ENCODE results near the gene P2RX1. TPM values are rescaled to one million over a fixed set of nuclear protein-coding genes. Genes with fewer than 3 reads are reported as not detected.

Gene P2RX1
- total and polyA plus RNA-seq, 8 donors: 17.7 to 41.8 (median 24.9) TPM

DNA sequence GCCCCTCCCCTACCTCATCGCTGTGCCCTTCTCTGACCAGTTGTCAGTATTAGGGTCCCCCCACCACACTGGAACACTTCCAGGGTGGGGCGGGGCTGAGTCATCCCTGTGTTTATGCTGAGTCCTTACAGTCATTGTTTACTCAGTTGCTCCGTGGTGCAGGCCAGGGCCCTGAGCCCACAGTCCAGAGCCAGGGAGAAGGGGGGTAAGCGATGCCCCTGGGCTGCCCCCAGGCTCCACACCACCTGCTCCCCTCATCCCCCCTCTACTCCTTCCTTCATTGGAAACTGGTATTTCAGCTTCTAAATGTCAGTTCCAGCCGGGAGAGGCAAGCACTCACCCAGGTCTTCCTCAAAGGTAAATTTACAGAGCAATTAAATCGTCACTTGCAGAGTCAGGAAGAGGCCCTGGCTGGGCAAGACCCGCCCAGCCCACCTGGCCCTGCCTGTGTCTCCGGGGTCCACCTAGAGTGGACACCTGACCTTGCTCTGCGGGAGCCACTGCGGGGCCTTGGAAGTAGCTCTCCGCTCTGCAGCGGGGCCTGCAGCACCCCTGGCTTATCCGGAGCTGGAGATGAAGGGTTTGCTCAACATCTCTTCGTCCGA lies 43.1 kb upstream of the P2RX1 start:
- DNase-seq: peak in 3 of 6 donors; percentile 49 to 73 (median 57)
- Histone ChIP-seq H3K27ac (peak overlapping the region in 1 of 4 donors; percentile 14), H3K4me1 (peaks cover 0 to 35% (median 3%) of the 10 kb centered on the region in 3 donors), H3K9me3 (no peaks in the 10 kb centered on the region), H3K27me3 (no peaks in the 10 kb centered on the region), H3K36me3 (no peaks in the 10 kb centered on the region), H3K4me3 (no peak overlapping the region)
- ATAC-seq: peak; percentile 61 to 70 (median 64)
- 39 to 51% methylated on average over 15 of the region's 15 CpGs for WGBS, 2 donors
- no peak for FAIRE-seq
- TF ChIP-seq CTCF (IDR thresholded peaks at IDR 0.05): no peak
- intact Hi-C loops (cut with DNase I): no loop called here

DNA sequence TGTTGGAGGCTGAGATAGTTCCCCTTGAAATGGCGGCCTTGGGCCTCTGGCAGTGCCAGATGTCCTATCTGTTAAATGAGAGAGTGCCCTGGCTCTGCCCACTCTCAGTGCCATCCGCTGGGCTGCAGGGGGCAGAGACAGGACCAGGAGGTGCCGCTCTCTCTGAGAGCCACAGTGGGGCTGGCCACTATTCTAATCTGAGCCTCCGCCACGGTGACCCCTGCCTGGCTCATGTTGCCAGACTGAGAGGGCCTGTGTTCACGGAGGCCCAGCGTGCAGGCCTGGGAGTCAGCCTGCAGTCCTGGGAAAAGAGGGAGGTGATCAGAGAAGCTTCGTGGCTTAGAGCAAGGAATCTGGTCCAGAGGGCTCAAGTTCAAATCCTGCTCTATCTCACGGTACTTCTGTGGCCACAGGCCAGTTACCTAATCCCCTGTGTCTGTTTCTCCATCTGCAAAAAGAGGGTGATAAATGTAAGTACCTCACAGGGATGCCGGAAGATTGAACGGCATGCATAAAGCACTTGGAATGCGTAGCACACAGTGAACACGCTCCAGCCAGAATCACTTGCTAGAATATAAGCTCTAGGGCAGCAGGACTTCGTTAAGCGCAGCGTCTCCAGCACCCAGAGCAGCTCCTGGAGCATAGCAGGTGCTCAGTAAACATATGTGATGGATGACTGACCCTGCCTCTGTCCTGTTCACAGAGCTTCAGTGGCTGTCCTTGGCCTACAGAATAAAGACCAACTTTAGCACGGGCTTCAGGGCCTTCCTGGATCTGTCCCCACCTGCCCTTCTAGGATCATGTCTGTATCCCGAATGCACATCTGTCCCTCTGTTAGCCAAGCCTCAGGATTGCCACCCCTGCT lies 41.7 kb upstream of the P2RX1 start:
- Histone ChIP-seq H3K27me3 (no peaks in the 10 kb centered on the region), H3K4me1 (peaks cover 0 to 29% (median 3%) of the 10 kb centered on the region in 3 donors), H3K9me3 (no peaks in the 10 kb centered on the region), H3K27ac (no peak overlapping the region), H3K36me3 (no peaks in the 10 kb centered on the region), H3K4me3 (no peak overlapping the region)
- TF ChIP-seq CTCF (IDR thresholded peaks at IDR 0.05): no peak
- intact Hi-C loops (cut with DNase I): no loop called here
- DNase-seq (no peak), ATAC-seq (no peak), FAIRE-seq (no peak)
- WGBS, 2 donors: 82 to 85% methylated on average over 18 of the region's 18 CpGs

GRCh38 chr17:3956983-3957382 lies 40.7 kb upstream of the P2RX1 start:
- H3K4me1 ChIP-seq: peaks cover 0 to 25% (median 3%) of the 10 kb centered on the region in 3 donors
- intact Hi-C loops (cut with DNase I): no loop called here
- H3K9me3 ChIP-seq: no peaks in the 10 kb centered on the region
- ATAC-seq (peak in 1 of 4 donors; percentile 35), FAIRE-seq (no peak), DNase-seq (no peak)
- H3K27me3 ChIP-seq: no peaks in the 10 kb centered on the region
- no peak overlapping the region for H3K27ac ChIP-seq
- no peak for TF ChIP-seq CTCF (IDR thresholded peaks at IDR 0.05)
- WGBS, 2 donors: 90 to 92% methylated on average over 12 of the region's 12 CpGs
- no peaks in the 10 kb centered on the region for H3K36me3 ChIP-seq
- H3K4me3 ChIP-seq: no peak overlapping the region

DNA sequence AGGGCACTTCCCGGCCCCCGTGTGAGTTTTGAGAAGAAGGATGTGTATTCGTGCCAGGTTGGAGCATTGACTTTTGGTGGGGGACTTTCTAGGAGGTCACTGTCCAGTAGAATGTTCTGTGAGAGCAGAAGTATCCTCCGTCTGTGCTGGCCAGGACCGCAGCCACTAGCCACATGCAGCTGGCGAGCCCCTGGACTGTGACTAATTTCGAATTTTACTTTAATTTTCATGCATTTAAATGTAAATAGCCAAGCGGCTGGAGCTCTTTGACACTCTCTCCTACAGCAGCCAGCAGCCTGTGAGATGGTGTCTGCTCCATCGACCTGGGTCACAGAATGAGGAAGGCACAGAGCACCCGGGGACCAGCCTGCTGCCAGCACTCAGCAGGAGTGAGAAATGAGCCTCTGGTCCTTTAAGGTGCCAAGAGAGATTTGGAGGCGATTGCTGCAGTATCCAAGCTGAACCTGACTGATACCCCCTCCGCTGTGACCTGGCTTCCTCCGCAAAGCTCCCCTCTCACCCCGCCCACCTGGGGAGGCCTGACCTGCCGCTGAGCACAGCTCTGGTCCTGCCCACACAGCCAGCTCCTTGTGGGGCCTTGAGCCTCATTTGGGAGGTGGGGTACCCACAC lies 40.2 kb upstream of the P2RX1 start:
- FAIRE-seq (no peak), DNase-seq (no peak), ATAC-seq (peak in 1 of 4 donors; percentile 4)
- Histone ChIP-seq H3K36me3 (no peaks in the 10 kb centered on the region), H3K4me3 (no peak overlapping the region), H3K4me1 (peaks cover 0 to 23% (median 3%) of the 10 kb centered on the region in 3 donors), H3K9me3 (no peaks in the 10 kb centered on the region), H3K27ac (no peak overlapping the region), H3K27me3 (no peaks in the 10 kb centered on the region)
- intact Hi-C loops (cut with DNase I): no loop called here
- no peak for TF ChIP-seq CTCF (IDR thresholded peaks at IDR 0.05)
- 75 to 76% methylated on average over 15 of the region's 15 CpGs for WGBS, 2 donors
